Transverse colon (tissue), 3 donors: ENCODE results near the gene INPP4B.

Experiments used
- CTCF ChIP-seq, 5 experiments: fragments of 200-600 bp in 3 of 5; fragments of 450-650 bp in 2 of 5; sonication (generic) in 3 of 5; IDR thresholded peaks; 1 replicate in 2 of 5; 2 replicates in 3 of 5; pipeline ENCODE4 v1.5.1; 2016 to 2017; ENCODE audit warnings: antibody characterized with exemption in 5 of 5, inconsistent platforms in 3 of 5, mild to moderate bottlenecking in 2 of 5, moderate library complexity in 1 of 5
- EP300 ChIP-seq: sonication (generic); formaldehyde crosslinking; IDR thresholded peaks from one replicate; pipeline ENCODE4 v1.6.1; 2017; ENCODE audit warnings: antibody characterized with exemption, low read depth

- TF ChIP-seq CTCF (IDR thresholded peaks at IDR 0.05): no peak
- TF ChIP-seq EP300: no peak
Measured at GRCh38 chr4:142360657-142361056, 485.4 kb downstream of the INPP4B start.
